SK-N-SH (cell line): ENCODE results near the gene LRRC45. TPM values are rescaled to one million over a fixed set of nuclear protein-coding genes. Genes with fewer than 3 reads are reported as not detected.
A peak's percentile ranks its signal among the peaks of the same experiment; 100 is the strongest.

Source experiments
- CTCF ChIA-PET: fragments of 300-600, 350-600 bp; formaldehyde crosslinking; extraction: SDS; loops from one replicate; lab custom pipeline; 2021; lab: Yijun Ruan, JAX
- POLR2A ChIA-PET: fragments of 350-600 bp; sonication (Branson Sonifier 250); formaldehyde crosslinking; extraction: SDS; loops from one replicate; lab custom pipeline; 2020; ENCODE audit warnings: antibody characterized with exemption, inconsistent platforms; lab: Yijun Ruan, JAX
- DNase-seq: peaks from one replicate; pipeline ENCODE4 v3.0.0; 2012
- H2AFZ ChIP-seq: fragments of 200-600 bp; sonication (generic); 2 replicates; pipeline ENCODE4 v1.8.1; 2016; ENCODE audit warnings: antibody characterized with exemption, mild to moderate bottlenecking, low read depth
- H3F3A ChIP-seq: fragments of 200-600 bp; sonication (generic); replicated peaks from 2 replicates; pipeline ENCODE3; 2016; ENCODE audit warnings: antibody characterized with exemption, mild to moderate bottlenecking; ENCODE audit not compliant: insufficient read depth
- H3K27ac ChIP-seq, 2 experiments: fragments of 200-500 bp in 1 of 2; fragments of 200-600 bp in 1 of 2; sonication (Bioruptor generic) in 1 of 2; sonication (generic), shearing (Covaris generic) in 1 of 2; 2 replicates each; pipeline versions ENCODE4 v1.5.1 to v1.6.1; 2014 to 2016; ENCODE audit warnings: low read depth in 2 of 2, inconsistent platforms in 1 of 2, low read length in 1 of 2, mild to moderate bottlenecking in 1 of 2, mixed read lengths in 1 of 2
- H3K27me3 ChIP-seq: fragments of 200-600 bp; sonication (generic), shearing (Covaris generic); 2 replicates; pipeline ENCODE4 v1.6.1; 2016; ENCODE audit warnings: mixed run types; ENCODE audit not compliant: insufficient read depth
- H3K36me3 ChIP-seq, 2 experiments: fragments of 200-500 bp in 1 of 2; fragments of 200-600 bp in 1 of 2; sonication (Bioruptor generic) in 1 of 2; sonication (generic) in 1 of 2; replicated peaks in 1 of 2; 2 replicates each; pipeline versions ENCODE3 to v1.5.1; 2014 to 2016; ENCODE audit warnings: low read length in 1 of 2, mild to moderate bottlenecking in 1 of 2; ENCODE audit not compliant: insufficient read depth in 2 of 2, control insufficient read depth in 1 of 2
- H3K4me1 ChIP-seq, 2 experiments: fragments of 200-500 bp in 1 of 2; fragments of 200-600 bp in 1 of 2; sonication (Bioruptor generic) in 1 of 2; sonication (generic), shearing (Covaris generic) in 1 of 2; 2 replicates each; pipeline versions ENCODE4 v1.5.1 to v1.6.1; 2014 to 2016; ENCODE audit warnings: low read depth in 1 of 2, low read length in 1 of 2, mixed run types in 1 of 2; ENCODE audit not compliant: insufficient read depth in 2 of 2, control insufficient read depth in 1 of 2
- H3K4me2 ChIP-seq: fragments of 200-600 bp; sonication (generic), shearing (Covaris generic); 2 replicates; pipeline ENCODE4 v1.6.1; 2017; ENCODE audit warnings: mixed run types
- H3K4me3 ChIP-seq, 2 experiments: fragments of 200-500 bp in 1 of 2; fragments of 200-600 bp in 1 of 2; sonication (Bioruptor generic) in 1 of 2; sonication (generic), shearing (Covaris generic) in 1 of 2; 2 replicates each; pipeline versions ENCODE4 v1.5.1 to v1.8.1; 2014 to 2016; ENCODE audit warnings: low read depth in 2 of 2, inconsistent platforms in 1 of 2, low read length in 1 of 2, mild to moderate bottlenecking in 1 of 2, mixed read lengths in 1 of 2, moderate library complexity in 1 of 2
- H3K79me2 ChIP-seq: fragments of 200-600 bp; sonication (generic); 2 replicates; pipeline ENCODE4 v1.8.1; 2017; ENCODE audit warnings: mild to moderate bottlenecking; ENCODE audit not compliant: insufficient read depth
- H3K9ac ChIP-seq: fragments of 200-600 bp; sonication (generic); 2 replicates; pipeline ENCODE4 v1.6.1; 2017; ENCODE audit warnings: mixed run types
- H3K9me2 ChIP-seq: fragments of 200-600 bp; sonication (generic); 2 replicates; pipeline ENCODE4 v1.6.1; 2017; ENCODE audit warnings: mixed run types
- H3K9me3 ChIP-seq: fragments of 200-600 bp; sonication (generic); 2 replicates; pipeline ENCODE4 v1.6.1; 2017; ENCODE audit warnings: mixed run types, mild to moderate bottlenecking, moderate library complexity
- H4K20me1 ChIP-seq: fragments of 200-600 bp; sonication (generic); 2 replicates; pipeline ENCODE4 v1.6.1; 2017; ENCODE audit warnings: mild to moderate bottlenecking, mixed run types; ENCODE audit not compliant: insufficient read depth
- GABPA ChIP-seq: IDR thresholded peaks from 2 replicates; pipeline ENCODE4 v1.4.0; 2012; ENCODE audit warnings: low read depth, mild to moderate bottlenecking
- IRF3 ChIP-seq: fragments of 150-350 bp; IDR thresholded peaks from 2 replicates; pipeline ENCODE4 v1.6.1; 2016; ENCODE audit warnings: mild to moderate bottlenecking, low read depth, low read length
- MAX ChIP-seq: IDR thresholded peaks from 2 replicates; pipeline ENCODE4 v1.4.0; 2012; ENCODE audit warnings: low read depth
- MEF2A ChIP-seq: IDR thresholded peaks from 2 replicates; pipeline ENCODE4 v1.4.0; 2012; ENCODE audit warnings: low read depth, borderline replicate concordance
- MXI1 ChIP-seq: IDR thresholded peaks from 2 replicates; pipeline ENCODE4 v1.6.1; 2012; ENCODE audit warnings: mild to moderate bottlenecking, low read depth, low read length, improper control_type of control experiment
- PBX3 ChIP-seq: IDR thresholded peaks from 2 replicates; pipeline ENCODE4; 2012
- POLR2AphosphoS5 ChIP-seq: IDR thresholded peaks from 2 replicates; pipeline ENCODE4 v1.6.1; 2012; ENCODE audit warnings: low read depth, low read length
- TAF1 ChIP-seq: IDR thresholded peaks from 2 replicates; pipeline ENCODE4 v1.6.1; 2012; ENCODE audit warnings: low read depth, mild to moderate bottlenecking, low read length, moderate library complexity, borderline replicate concordance
- YY1 ChIP-seq: IDR thresholded peaks from 2 replicates; pipeline ENCODE4 v1.4.0; 2012; ENCODE audit warnings: low read depth, mild to moderate bottlenecking
- ZBTB33 ChIP-seq: IDR thresholded peaks from 2 replicates; pipeline ENCODE4 v1.4.0; 2012; ENCODE audit warnings: low read depth, borderline replicate concordance
- WGBS: methylation state at CpG from one replicate; pipeline ENCODE4 v1.1.6; 2017; ENCODE audit warnings: low lambda C conversion rate; 5-methylcytosine and 5-hydroxymethylcytosine counted together
- polyA plus RNA-seq, 3 experiments: library from polyadenylated mRNA; depleted of rRNA; stranded (reverse); fragments of >200 nt; gene quantifications; 2 replicates each; pipeline ENCODE4 v1.2.3, GENCODE V29; 2012
- TF ChIP-seq, protein P1 (sequence below): fragments of 150-350 bp; IDR thresholded peaks from 2 replicates; pipeline ENCODE4 v1.6.1; 2017; ENCODE audit warnings: antibody characterized with exemption, low read length, low read depth, borderline replicate concordance

The LRRC45 gene
- polyA plus RNA-seq, 1 of the 3 experiments (the other 2 are of a cell fraction) = 31.5 TPM

DNA sequence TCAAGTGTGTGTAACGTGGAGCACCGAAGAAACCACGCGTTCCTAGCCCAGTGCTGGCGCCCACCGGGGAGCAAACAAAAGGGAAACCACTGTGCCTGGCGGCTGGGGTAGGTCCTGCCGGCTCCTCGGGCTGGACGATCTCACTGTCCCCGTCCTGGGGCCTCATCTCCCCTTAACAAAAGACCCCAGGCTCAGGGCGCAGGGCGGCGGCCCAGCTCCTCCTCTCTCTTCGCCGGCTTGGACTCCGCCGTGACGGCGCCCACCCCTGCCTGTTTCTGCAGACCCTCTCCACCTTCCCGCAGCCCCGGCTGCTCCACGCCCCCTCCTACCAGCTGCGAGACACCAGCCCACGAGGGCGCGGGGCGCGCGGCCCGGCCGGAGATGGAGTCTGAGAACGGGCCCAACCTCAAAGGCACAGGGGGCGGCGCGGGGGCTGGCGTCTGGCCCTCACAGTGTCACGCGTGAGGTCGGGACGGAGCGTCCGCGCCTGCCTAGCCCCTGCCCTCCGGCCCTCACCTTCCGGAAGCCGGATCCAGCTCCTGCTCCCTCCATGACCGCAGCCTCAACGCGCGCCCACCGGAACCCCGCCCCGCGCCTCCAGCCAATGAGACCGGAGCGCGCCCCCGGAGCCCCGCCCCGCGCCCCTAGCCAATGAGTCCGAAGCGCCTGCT, 660 bp upstream of the LRRC45 start, which contains the start of gene CENPX:
Gene CENPX (minus strand): TSS at position 569 of the 671 bp plus-strand sequence. CDS start 17 bp downstream, at position 552.
- Histone ChIP-seq H3K79me2 (peaks cover 36% of the 10 kb centered on the region), H4K20me1 (peaks cover 17% of the 10 kb centered on the region), H3K27me3 (no peaks in the 10 kb centered on the region), H3K4me1 (peaks cover 18 to 36% of the 10 kb centered on the region in 2 experiments; a peak in 3 of 4 replicates), H3K4me2 (peak within 1 kb of the TSS; percentile 99), H3K9ac (peak within 1 kb of the TSS; percentile 86), H3K4me3 (peak within 1 kb of the TSS; percentile 88 to 92), H3K27ac (peak within 1 kb of the TSS; percentile 41 to 69), H3K9me3 (no peaks in the 10 kb centered on the region), H3K9me2 (no peaks in the 10 kb centered on the region), H2AFZ (peak within 1 kb of the TSS; percentile 84), H3F3A (peaks cover 32% of the 10 kb centered on the region), H3K36me3 (peaks cover 7 to 23% of the 10 kb centered on the region in 2 experiments)
- DNase-seq = no peak
- WGBS = 1% methylated on average over 40 of the region's 64 CpGs
- ChIA-PET POLR2A (interaction anchor here (0.6 to 4.2 kb wide), 11 partner anchors 9 to 94 kb away, joined by 3 to 41 read pairs (median 4); partner anchors contain the start of genes DCXR, FASN, MAFG and NOTUM), CTCF (interaction anchor here (1.0 to 35.7 kb wide), 22 partner anchors 8 to 287 kb away, joined by 3 to 1216 read pairs (median 32); partner anchors contain the start of genes ARHGDIA, ASPSCR1, DCXR and FASN)
- TF ChIP-seq IRF3 = no peak
- peak; percentile 73 for TF ChIP-seq MXI1
- peak; percentile 50; the same call in 1 of the 2 replicates for TF ChIP-seq MAX
- TF ChIP-seq ZBTB33 = no peak
- TF ChIP-seq YY1 = peak; percentile 70
- TF ChIP-seq GABPA = peak; percentile 68
- peak; percentile 60 for TF ChIP-seq POLR2AphosphoS5
- no peak for TF ChIP-seq MEF2A
- no peak for TF ChIP-seq PBX3
- TF ChIP-seq, protein P1, sequence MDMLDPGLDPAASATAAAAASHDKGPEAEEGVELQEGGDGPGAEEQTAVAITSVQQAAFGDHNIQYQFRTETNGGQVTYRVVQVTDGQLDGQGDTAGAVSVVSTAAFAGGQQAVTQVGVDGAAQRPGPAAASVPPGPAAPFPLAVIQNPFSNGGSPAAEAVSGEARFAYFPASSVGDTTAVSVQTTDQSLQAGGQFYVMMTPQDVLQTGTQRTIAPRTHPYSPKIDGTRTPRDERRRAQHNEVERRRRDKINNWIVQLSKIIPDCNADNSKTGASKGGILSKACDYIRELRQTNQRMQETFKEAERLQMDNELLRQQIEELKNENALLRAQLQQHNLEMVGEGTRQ = no peak
- peak; percentile 69 for TF ChIP-seq TAF1
